ENCODE results near the gene GTPBP3. TPM values are rescaled to one million over a fixed set of nuclear protein-coding genes. Genes with fewer than 3 reads are reported as not detected.

The GTPBP3 gene
- total and polyA plus RNA-seq, 9 of the 15 experiments (the other 6 are each of a cell fraction or from before 2014, with no cell fraction given): 4.9 to 124 (median 22.6) TPM

DNA sequence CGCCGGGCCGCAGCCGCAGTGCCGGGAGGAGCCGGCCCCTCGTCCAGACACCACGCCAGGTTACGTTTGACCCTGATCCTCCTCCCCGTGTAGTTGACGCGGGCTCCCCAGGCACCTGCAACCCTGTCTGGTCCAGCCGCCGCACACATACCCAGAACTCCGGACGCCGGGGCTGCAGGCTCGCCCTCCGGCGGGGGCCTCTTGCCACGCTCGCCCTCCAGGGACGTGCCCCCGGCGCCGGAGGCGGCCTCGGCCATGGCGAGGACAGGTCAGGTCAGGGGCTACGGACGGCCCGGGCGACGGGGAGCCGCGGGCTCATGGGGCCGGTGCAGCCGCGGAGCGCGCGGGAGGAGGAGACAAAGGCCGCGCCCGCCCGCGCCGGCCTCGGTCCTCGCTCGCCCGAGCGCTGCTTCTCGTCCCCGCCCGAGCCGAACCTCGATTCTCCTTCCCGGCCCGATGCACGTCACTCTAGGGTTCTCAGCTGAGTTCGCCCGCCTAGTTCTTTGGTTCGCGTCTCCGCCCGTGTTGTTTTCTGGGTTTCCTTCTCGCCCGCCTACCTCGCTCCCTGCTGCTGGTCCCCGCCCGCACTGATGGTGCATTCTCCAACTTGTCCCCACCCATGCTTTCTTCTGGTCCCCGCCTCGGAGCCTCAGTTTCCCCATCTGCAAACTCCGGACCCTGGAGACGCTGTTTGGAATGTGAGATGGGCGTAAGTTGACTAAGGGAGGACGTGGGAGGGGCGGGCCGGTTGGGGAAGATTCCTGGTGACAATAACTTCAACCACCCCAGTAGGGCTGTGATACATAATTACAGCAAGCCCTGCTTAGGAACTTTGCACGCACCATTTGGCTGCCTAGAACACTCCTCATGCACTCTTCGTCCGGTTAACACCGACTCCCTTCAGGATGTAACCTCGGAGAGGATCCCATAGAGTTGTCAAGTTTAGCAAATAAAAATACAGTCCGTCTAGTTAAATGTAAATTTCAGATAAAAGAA lies 2.6 kb upstream of the GTPBP3 start, which contains the start of gene ANO8 (continued):
- TF ChIP-seq, protein P1, sequence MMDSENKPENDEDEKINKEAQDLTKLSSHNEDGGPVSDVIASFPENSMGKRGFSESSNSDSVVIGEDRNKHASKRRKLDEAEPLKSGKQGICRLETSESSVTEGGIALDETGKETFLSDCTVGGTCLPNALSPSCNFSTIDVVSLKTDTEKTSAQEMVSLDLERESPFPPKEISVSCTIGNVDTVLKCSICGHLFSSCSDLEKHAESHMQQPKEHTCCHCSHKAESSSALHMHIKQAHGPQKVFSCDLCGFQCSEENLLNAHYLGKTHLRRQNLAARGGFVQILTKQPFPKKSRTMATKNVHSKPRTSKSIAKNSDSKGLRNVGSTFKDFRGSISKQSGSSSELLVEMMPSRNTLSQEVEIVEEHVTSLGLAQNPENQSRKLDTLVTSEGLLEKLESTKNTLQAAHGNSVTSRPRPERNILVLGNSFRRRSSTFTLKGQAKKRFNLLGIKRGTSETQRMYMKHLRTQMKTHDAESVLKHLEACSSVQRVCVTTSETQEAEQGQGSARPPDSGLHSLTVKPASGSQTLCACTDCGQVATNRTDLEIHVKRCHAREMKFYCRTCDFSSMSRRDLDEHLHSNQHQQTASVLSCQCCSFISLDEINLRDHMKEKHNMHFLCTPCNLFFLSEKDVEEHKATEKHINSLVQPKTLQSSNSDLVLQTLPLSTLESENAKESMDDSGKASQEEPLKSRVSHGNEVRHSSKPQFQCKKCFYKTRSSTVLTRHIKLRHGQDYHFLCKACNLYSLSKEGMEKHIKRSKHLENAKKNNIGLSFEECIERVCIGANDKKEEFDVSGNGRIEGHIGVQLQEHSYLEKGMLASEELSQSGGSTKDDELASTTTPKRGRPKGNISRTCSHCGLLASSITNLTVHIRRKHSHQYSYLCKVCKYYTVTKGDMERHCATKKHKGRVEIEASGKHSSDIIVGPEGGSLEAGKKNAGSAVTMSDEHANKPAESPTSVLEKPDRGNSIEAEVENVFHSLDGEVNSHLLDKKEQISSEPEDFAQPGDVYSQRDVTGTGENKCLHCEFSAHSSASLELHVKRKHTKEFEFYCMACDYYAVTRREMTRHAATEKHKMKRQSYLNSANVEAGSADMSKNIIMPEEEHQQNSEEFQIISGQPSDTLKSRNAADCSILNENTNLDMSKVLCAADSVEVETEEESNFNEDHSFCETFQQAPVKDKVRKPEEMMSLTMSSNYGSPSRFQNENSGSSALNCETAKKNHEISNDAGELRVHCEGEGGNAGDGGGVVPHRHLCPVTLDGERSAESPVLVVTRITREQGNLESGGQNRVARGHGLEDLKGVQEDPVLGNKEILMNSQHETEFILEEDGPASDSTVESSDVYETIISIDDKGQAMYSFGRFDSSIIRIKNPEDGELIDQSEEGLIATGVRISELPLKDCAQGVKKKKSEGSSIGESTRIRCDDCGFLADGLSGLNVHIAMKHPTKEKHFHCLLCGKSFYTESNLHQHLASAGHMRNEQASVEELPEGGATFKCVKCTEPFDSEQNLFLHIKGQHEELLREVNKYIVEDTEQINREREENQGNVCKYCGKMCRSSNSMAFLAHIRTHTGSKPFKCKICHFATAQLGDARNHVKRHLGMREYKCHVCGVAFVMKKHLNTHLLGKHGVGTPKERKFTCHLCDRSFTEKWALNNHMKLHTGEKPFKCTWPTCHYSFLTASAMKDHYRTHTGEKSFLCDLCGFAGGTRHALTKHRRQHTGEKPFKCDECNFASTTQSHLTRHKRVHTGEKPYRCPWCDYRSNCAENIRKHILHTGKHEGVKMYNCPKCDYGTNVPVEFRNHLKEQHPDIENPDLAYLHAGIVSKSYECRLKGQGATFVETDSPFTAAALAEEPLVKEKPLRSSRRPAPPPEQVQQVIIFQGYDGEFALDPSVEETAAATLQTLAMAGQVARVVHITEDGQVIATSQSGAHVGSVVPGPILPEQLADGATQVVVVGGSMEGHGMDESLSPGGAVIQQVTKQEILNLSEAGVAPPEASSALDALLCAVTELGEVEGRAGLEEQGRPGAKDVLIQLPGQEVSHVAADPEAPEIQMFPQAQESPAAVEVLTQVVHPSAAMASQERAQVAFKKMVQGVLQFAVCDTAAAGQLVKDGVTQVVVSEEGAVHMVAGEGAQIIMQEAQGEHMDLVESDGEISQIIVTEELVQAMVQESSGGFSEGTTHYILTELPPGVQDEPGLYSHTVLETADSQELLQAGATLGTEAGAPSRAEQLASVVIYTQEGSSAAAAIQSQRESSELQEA (IDR thresholded peaks at IDR 0.05; ENCODE audit: low read depth): no peak
- TF ChIP-seq ZNF77 (CRISPR knock-in tag; IDR thresholded peaks at IDR 0.05) (no peak), MTA3 (IDR thresholded peaks at IDR 0.05; ENCODE audit: borderline replicate concordance) (peak; percentile 93), SNIP1 (IDR thresholded peaks at IDR 0.05; ENCODE audit: low read depth) (peak; percentile 39; the same call in 1 of the 2 replicates), SMC3 (conservative IDR thresholded peaks at IDR 0.05; ENCODE audit: insufficient read depth, low read depth, low read length) (peak; percentile 13; the same call in 1 of the 2 replicates), NCOA1 (IDR thresholded peaks at IDR 0.05; ENCODE audit: low read depth) (peak; percentile 65; the same call in 1 of the 2 replicates), RBM17 (IDR thresholded peaks at IDR 0.05; ENCODE audit: borderline replicate concordance, low read depth, low read length) (no peak), RFX7 (CRISPR knock-in tag; IDR thresholded peaks at IDR 0.05) (no peak), RFX1 (IDR thresholded peaks at IDR 0.05) (no peak), PCBP1 (IDR thresholded peaks at IDR 0.05; ENCODE audit: low read depth, low read length, poor library complexity, severe bottlenecking) (peak; percentile 80), NFIX (CRISPR knock-in tag; IDR thresholded peaks at IDR 0.05; ENCODE audit: low read depth) (no peak), FOXA1 (IDR thresholded peaks at IDR 0.05; ENCODE audit: borderline replicate concordance) (no peak), WHSC1 (IDR thresholded peaks at IDR 0.05; ENCODE audit: low read length) (no peak), COPS2 (conservative IDR thresholded peaks at IDR 0.05) (no peak), PHB2 (IDR thresholded peaks at IDR 0.05; ENCODE audit: low read depth) (no peak), ZNF274 (IDR thresholded peaks at IDR 0.05; ENCODE audit: borderline replicate concordance, low read depth, low read length) (no peak), ZFP36 (IDR thresholded peaks at IDR 0.05; ENCODE audit: low read depth, low read length, partially characterized antibody) (peak; percentile 76)
- TF ChIP-seq, protein P2, sequence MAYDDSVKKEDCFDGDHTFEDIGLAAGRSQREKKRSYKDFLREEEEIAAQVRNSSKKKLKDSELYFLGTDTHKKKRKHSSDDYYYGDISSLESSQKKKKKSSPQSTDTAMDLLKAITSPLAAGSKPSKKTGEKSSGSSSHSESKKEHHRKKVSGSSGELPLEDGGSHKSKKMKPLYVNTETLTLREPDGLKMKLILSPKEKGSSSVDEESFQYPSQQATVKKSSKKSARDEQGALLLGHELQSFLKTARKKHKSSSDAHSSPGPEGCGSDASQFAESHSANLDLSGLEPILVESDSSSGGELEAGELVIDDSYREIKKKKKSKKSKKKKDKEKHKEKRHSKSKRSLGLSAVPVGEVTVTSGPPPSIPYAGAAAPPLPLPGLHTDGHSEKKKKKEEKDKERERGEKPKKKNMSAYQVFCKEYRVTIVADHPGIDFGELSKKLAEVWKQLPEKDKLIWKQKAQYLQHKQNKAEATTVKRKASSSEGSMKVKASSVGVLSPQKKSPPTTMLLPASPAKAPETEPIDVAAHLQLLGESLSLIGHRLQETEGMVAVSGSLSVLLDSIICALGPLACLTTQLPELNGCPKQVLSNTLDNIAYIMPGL (CRISPR knock-in tag; IDR thresholded peaks at IDR 0.05): 0 out of 2 replicates have a peak, but pooled peaks have one; percentile 10
